Thyroid gland (tissue), 4 donors: ENCODE results near the gene SYCP3. TPM values are rescaled to one million over a fixed set of nuclear protein-coding genes. Genes with fewer than 3 reads are reported as not detected.

Experiments
- DNase-seq, 2 donors: peaks; one replicate each; pipeline ENCODE4 v3.0.0-alpha.2; 2019
- H3K27ac ChIP-seq, 3 donors: fragments of 200-600 bp; sonication (generic); 1 replicate in 2 of 3; 2 replicates in 1 of 3; pipeline ENCODE4 v1.5.1; 2016 to 2019; ENCODE audit warnings: mild to moderate bottlenecking in 1 of 3, moderate library complexity in 1 of 3
- H3K27me3 ChIP-seq: fragments of 200-600 bp; sonication (generic); one replicate; pipeline ENCODE4 v1.5.1; 2019
- H3K36me3 ChIP-seq, 2 donors: fragments of 200-600 bp; sonication (generic); one replicate each; pipeline ENCODE4 v1.5.1; 2016 to 2019
- H3K4me1 ChIP-seq, 2 donors: fragments of 200-600 bp; sonication (generic); one replicate each; pipeline ENCODE4 v1.5.1; 2017 to 2019
- H3K4me3 ChIP-seq, 3 donors: fragments of 200-600 bp; sonication (generic); replicated peaks in 1 of 3; 1 replicate in 2 of 3; 2 replicates in 1 of 3; pipeline ENCODE4 v1.5.1; 2016; ENCODE audit warnings: mild to moderate bottlenecking in 1 of 3
- H3K9me3 ChIP-seq: fragments of 200-600 bp; sonication (generic); one replicate; pipeline ENCODE4 v1.5.1; 2017
- CTCF ChIP-seq, 6 experiments: fragments of 200-600 bp in 3 of 6; fragments of 450-650 bp in 3 of 6; sonication (generic) in 3 of 6; IDR thresholded peaks; one replicate each; pipeline ENCODE4 v1.5.1; 2016 to 2019; ENCODE audit warnings: antibody characterized with exemption in 6 of 6, mild to moderate bottlenecking in 2 of 6, inconsistent platforms in 1 of 6, moderate library complexity in 1 of 6
- POLR2A ChIP-seq, 2 donors: fragments of 450-650 bp; IDR thresholded peaks; one replicate each; pipeline ENCODE4 v1.6.1; 2017; ENCODE audit warnings: antibody characterized with exemption in 2 of 2, mild to moderate bottlenecking in 2 of 2, moderate library complexity in 1 of 2
- WGBS, 2 donors: methylation state at CpG; one replicate each; pipeline ENCODE4 v1.1.5; 2017; 5-methylcytosine and 5-hydroxymethylcytosine counted together
- intact Hi-C: fragments of 100-400 bp; cut with DNase I; formaldehyde crosslinking; loops from one replicate; pipeline ENCODE4 v1.15.1; 2023
- total RNA-seq, 4 donors: library from RNA; depleted of rRNA; stranded (reverse); fragments of >200 nt; gene quantifications; one replicate each; pipeline ENCODE4 v1.2.3, GENCODE V29; 2016

The SYCP3 gene
- total RNA-seq, 4 donors from 2014 or later, result 0.67 TPM; not detected in 3

GRCh38 chr12:101745481-101745880 lies 6.2 kb upstream of the SYCP3 start:
- no peak for TF ChIP-seq POLR2A (IDR thresholded peaks at IDR 0.05)
- Histone ChIP-seq H3K4me3 (no peak overlapping the region), H3K36me3 (peaks cover 0 to 10% of the 10 kb centered on the region in 2 donors), H3K4me1 (peaks cover 21 to 25% of the 10 kb centered on the region in 2 donors), H3K27ac (no peak overlapping the region), H3K27me3 (no peaks in the 10 kb centered on the region), H3K9me3 (no peaks in the 10 kb centered on the region)
- intact Hi-C loops, result no loop called here
- no peak for DNase-seq
- 87 to 94% methylated on average over 3 of the region's 3 CpGs for WGBS, 2 donors

GRCh38 chr12:101743724-101744472 lies 4.6 kb upstream of the SYCP3 start:
- peaks cover 21 to 25% of the 10 kb centered on the region in 2 donors for H3K4me1 ChIP-seq
- peak overlapping the region; percentile 84 to 96 (median 95) for H3K27ac ChIP-seq
- peaks cover 5 to 15% of the 10 kb centered on the region in 2 donors for H3K36me3 ChIP-seq
- no peaks in the 10 kb centered on the region for H3K27me3 ChIP-seq
- DNase-seq, result peak; percentile 82 to 85
- H3K4me3 ChIP-seq, result no peak overlapping the region
- intact Hi-C loops, result no loop called here
- WGBS, 2 donors, result 63% methylated on average over 10 of the region's 10 CpGs
- H3K9me3 ChIP-seq, result no peaks in the 10 kb centered on the region
- TF ChIP-seq POLR2A (IDR thresholded peaks at IDR 0.05), result no peak
- TF ChIP-seq CTCF (IDR thresholded peaks at IDR 0.05), result no peak

- peak; percentile 32 to 40 for DNase-seq
- no peaks in the 10 kb centered on the region for H3K27me3 ChIP-seq
- TF ChIP-seq POLR2A (IDR thresholded peaks at IDR 0.05), result no peak
- TF ChIP-seq CTCF (IDR thresholded peaks at IDR 0.05), result no peak
- H3K4me3 ChIP-seq, result no peak overlapping the region
- H3K9me3 ChIP-seq, result no peaks in the 10 kb centered on the region
- peaks cover 8 to 14% of the 10 kb centered on the region in 2 donors for H3K36me3 ChIP-seq
- intact Hi-C loops, result no loop called here
- 68 to 75% methylated on average over 1 of the region's 1 CpG for WGBS, 2 donors
- H3K27ac ChIP-seq, result peak overlapping the region; percentile 84 to 96 (median 95)
- H3K4me1 ChIP-seq, result peaks cover 21 to 25% of the 10 kb centered on the region in 2 donors
Measured at GRCh38 chr12:101743242-101743641, 4.0 kb upstream of the SYCP3 start.

- H3K36me3 ChIP-seq, result peaks cover 8% of the 10 kb centered on the region in 2 donors
- no peak for DNase-seq
- no peaks in the 10 kb centered on the region for H3K27me3 ChIP-seq
- intact Hi-C loops, result no loop called here
- peaks cover 21 to 25% of the 10 kb centered on the region in 2 donors for H3K4me1 ChIP-seq
- H3K4me3 ChIP-seq, result no peak overlapping the region
- H3K27ac ChIP-seq, result peak overlapping the region in 1 of 3 donors; percentile 96
- H3K9me3 ChIP-seq, result no peaks in the 10 kb centered on the region
- TF ChIP-seq POLR2A (IDR thresholded peaks at IDR 0.05), result no peak
- TF ChIP-seq CTCF (IDR thresholded peaks at IDR 0.05), result no peak
- WGBS, 2 donors, result 85 to 89% methylated on average over 5 of the region's 5 CpGs
Measured at GRCh38 chr12:101740980-101741379, 1.7 kb upstream of the SYCP3 start.

- no peak overlapping the region for H3K4me3 ChIP-seq
- peak; percentile 56 to 59 for DNase-seq
- intact Hi-C loops, result no loop called here
- 53 to 59% methylated on average over 5 of the region's 5 CpGs for WGBS, 2 donors
- H3K9me3 ChIP-seq, result no peaks in the 10 kb centered on the region
- H3K27me3 ChIP-seq, result no peaks in the 10 kb centered on the region
- H3K36me3 ChIP-seq, result peaks cover 8% of the 10 kb centered on the region in 2 donors
- H3K4me1 ChIP-seq, result peaks cover 21 to 25% of the 10 kb centered on the region in 2 donors
- TF ChIP-seq CTCF (IDR thresholded peaks at IDR 0.05) (no peak), POLR2A (IDR thresholded peaks at IDR 0.05) (no peak)
- H3K27ac ChIP-seq, result peak overlapping the region in 1 of 3 donors; percentile 3
Measured at GRCh38 chr12:101740566-101740965, 1.3 kb upstream of the SYCP3 start.
